H9 (cell line): Measurements from ENCODE around the gene TSPAN5. TPM values are rescaled to one million over a fixed set of nuclear protein-coding genes. Genes with fewer than 3 reads are reported as not detected.

Experiments
- DNase-seq: peaks from one replicate; pipeline ENCODE4 v3.0.0-alpha.2; 2017
- H2AFZ ChIP-seq: one replicate; pipeline ENCODE4 v1.6.1; 2013; ENCODE audit warnings: mild to moderate bottlenecking, low read length, control low read depth, moderate library complexity
- H2AK5ac ChIP-seq: 2 replicates; pipeline ENCODE4 v1.6.1; 2013; ENCODE audit warnings: low read length, control low read depth, mixed read lengths; ENCODE audit not compliant: insufficient read length
- H2BK120ac ChIP-seq: one replicate; pipeline ENCODE4 v1.6.1; 2013; ENCODE audit warnings: low read depth, mild to moderate bottlenecking, low read length, control low read depth, inconsistent platforms; ENCODE audit not compliant: poor library complexity, severe bottlenecking
- H2BK12ac ChIP-seq: 2 replicates; pipeline ENCODE4 v1.6.1; 2013; ENCODE audit warnings: low read length, control low read depth, mixed read lengths, low read depth; ENCODE audit not compliant: insufficient read length
- H2BK15ac ChIP-seq: 2 replicates; pipeline ENCODE4 v1.6.1; 2013; ENCODE audit warnings: low read depth, low read length, control low read depth
- H2BK20ac ChIP-seq: one replicate; pipeline ENCODE4 v1.6.1; 2013; ENCODE audit warnings: low read depth, mild to moderate bottlenecking, low read length, control low read depth, inconsistent platforms; ENCODE audit not compliant: poor library complexity, severe bottlenecking
- H2BK5ac ChIP-seq: 2 replicates; pipeline ENCODE4 v1.6.1; 2013; ENCODE audit warnings: low read length, control low read depth, mixed read lengths; ENCODE audit not compliant: insufficient read length
- H3K14ac ChIP-seq: 2 replicates; pipeline ENCODE4 v1.6.1; 2013; ENCODE audit warnings: low read length, control low read depth; ENCODE audit not compliant: insufficient read depth
- H3K18ac ChIP-seq: 2 replicates; pipeline ENCODE4 v1.6.1; 2013; ENCODE audit warnings: low read depth, mild to moderate bottlenecking, mixed read lengths, low read length, control low read depth; ENCODE audit not compliant: insufficient read length
- H3K23ac ChIP-seq: 2 replicates; pipeline ENCODE4 v1.6.1; 2013; ENCODE audit warnings: low read length, control low read depth, mixed read lengths, low read depth; ENCODE audit not compliant: insufficient read length
- H3K23me2 ChIP-seq: 2 replicates; pipeline ENCODE4 v1.6.1; 2013; ENCODE audit warnings: low read depth, mild to moderate bottlenecking, mixed read lengths, low read length, control low read depth; ENCODE audit not compliant: insufficient read length, poor library complexity, severe bottlenecking
- H3K27ac ChIP-seq: 2 replicates; pipeline ENCODE4 v1.5.1; 2013; ENCODE audit warnings: low read length, control low read depth, mixed read lengths, low read depth; ENCODE audit not compliant: insufficient read length
- H3K27me3 ChIP-seq: 2 replicates; pipeline ENCODE4 v1.6.1; 2013; ENCODE audit warnings: low read length, control low read depth, inconsistent platforms; ENCODE audit not compliant: insufficient read depth
- H3K4ac ChIP-seq: 2 replicates; pipeline ENCODE4 v1.6.1; 2013; ENCODE audit warnings: low read depth, mild to moderate bottlenecking, control low read depth, inconsistent platforms, low read length, moderate library complexity
- H3K4me1 ChIP-seq: 2 replicates; pipeline ENCODE4 v1.6.1; 2013; ENCODE audit warnings: low read length, control low read depth, inconsistent platforms; ENCODE audit not compliant: insufficient read depth
- H3K4me2 ChIP-seq: 2 replicates; pipeline ENCODE4 v1.6.1; 2013; ENCODE audit warnings: low read length, control low read depth, mixed read lengths; ENCODE audit not compliant: insufficient read length, insufficient read depth
- H3K56ac ChIP-seq: 2 replicates; pipeline ENCODE4 v1.6.1; 2013; ENCODE audit warnings: low read depth, mild to moderate bottlenecking, mixed read lengths, low read length, control low read depth; ENCODE audit not compliant: insufficient read length
- H3K79me1 ChIP-seq: 2 replicates; pipeline ENCODE4 v1.6.1; 2013; ENCODE audit warnings: low read depth, mild to moderate bottlenecking, moderate library complexity, low read length, control low read depth, inconsistent platforms; ENCODE audit not compliant: insufficient read depth, poor library complexity, severe bottlenecking
- H3K79me2 ChIP-seq: 2 replicates; pipeline ENCODE4 v1.6.1; 2013; ENCODE audit warnings: low read length, control low read depth, inconsistent platforms; ENCODE audit not compliant: insufficient read depth
- H3K9ac ChIP-seq: 2 replicates; pipeline ENCODE4 v1.6.1; 2013; ENCODE audit warnings: low read length, control low read depth, mixed read lengths; ENCODE audit not compliant: insufficient read length; ENCODE audit errors: extremely low read depth
- H3K9me3 ChIP-seq: one replicate; pipeline ENCODE4 v1.6.1; 2013; ENCODE audit warnings: low read depth, low read length, inconsistent platforms; ENCODE audit not compliant: control insufficient read depth
- H3T11ph ChIP-seq: one replicate; pipeline ENCODE4 v1.6.1; 2013; ENCODE audit warnings: mild to moderate bottlenecking, low read length, control low read depth, inconsistent platforms
- H4K20me1 ChIP-seq: one replicate; pipeline ENCODE4 v1.6.1; 2013; ENCODE audit not compliant: control insufficient read depth, insufficient read length, insufficient read depth
- H4K5ac ChIP-seq: 2 replicates; pipeline ENCODE4 v1.6.1; 2013; ENCODE audit warnings: low read depth, mild to moderate bottlenecking, mixed read lengths, low read length, control low read depth; ENCODE audit not compliant: insufficient read length
- H4K8ac ChIP-seq: replicated peaks from 2 replicates; pipeline ENCODE4 v1.6.1; 2013; ENCODE audit warnings: low read length, control low read depth, mixed read lengths, low read depth; ENCODE audit not compliant: insufficient read length
- H4K91ac ChIP-seq: 2 replicates; pipeline ENCODE4 v1.6.1; 2013; ENCODE audit warnings: low read depth, mild to moderate bottlenecking, moderate library complexity, mixed read lengths, low read length, control low read depth; ENCODE audit not compliant: insufficient read length
- H3K27ac Mint-ChIP-seq, 3 experiments: 2 replicates in 2 of 3; 3 replicates in 1 of 3; pipeline ENCODE4 v1.8.0; 2020 to 2021; ENCODE audit warnings: mixed read lengths in 3 of 3, mild to moderate bottlenecking in 1 of 3, moderate library complexity in 1 of 3
- H3K27me3 Mint-ChIP-seq: 2 replicates; pipeline ENCODE4 v1.8.0; 2021; ENCODE audit warnings: low read depth, mild to moderate bottlenecking, moderate library complexity, mixed read lengths
- H3K36me3 Mint-ChIP-seq, 3 experiments: 2 replicates in 2 of 3; 3 replicates in 1 of 3; pipeline ENCODE4 v1.8.0; 2020 to 2021; ENCODE audit warnings: low read depth in 3 of 3, mixed read lengths in 3 of 3; ENCODE audit not compliant: insufficient read depth in 1 of 3
- H3K4me1 Mint-ChIP-seq, 2 experiments: 2 replicates each; pipeline ENCODE4 v1.8.0; 2020; ENCODE audit warnings: mixed read lengths in 2 of 2
- H3K4me3 Mint-ChIP-seq, 2 experiments: 2 replicates in 1 of 2; 3 replicates in 1 of 2; pipeline ENCODE4 v1.8.0; 2020 to 2021; ENCODE audit warnings: mild to moderate bottlenecking in 2 of 2, mixed read lengths in 2 of 2, moderate library complexity in 1 of 2
- H3K9me3 Mint-ChIP-seq, 2 experiments: 2 replicates in 1 of 2; 3 replicates in 1 of 2; pipeline ENCODE4 v1.8.0; 2020; ENCODE audit warnings: mild to moderate bottlenecking in 2 of 2, mixed read lengths in 2 of 2, moderate library complexity in 1 of 2
- WGBS: extraction: QIAGEN DNeasy Blood & Tissue Kit; methylation state at CpG from one replicate; pipeline ENCODE4 v1.1.7; 2013; ENCODE audit warnings: missing lambda C conversion rate, low lambda C conversion rate, mixed read lengths; ENCODE audit not compliant: insufficient read length; ENCODE audit errors: extremely low coverage; 5-methylcytosine and 5-hydroxymethylcytosine counted together
- total RNA-seq: library from RNA; stranded (reverse); gene quantifications from 2 replicates; pipeline ENCODE4 v1.2.1, GENCODE V29; 2021
- TF ChIP-seq, protein P1 (sequence below): fragments of 200-600 bp; sonication (generic); conservative IDR thresholded peaks from 3 replicates; pipeline ENCODE4 v1.8.0; 2021; ENCODE audit warnings: antibody characterized with exemption, mild to moderate bottlenecking

Gene TSPAN5
- total RNA-seq, 1 experiment from 2014 or later: 7.0 TPM

DNA sequence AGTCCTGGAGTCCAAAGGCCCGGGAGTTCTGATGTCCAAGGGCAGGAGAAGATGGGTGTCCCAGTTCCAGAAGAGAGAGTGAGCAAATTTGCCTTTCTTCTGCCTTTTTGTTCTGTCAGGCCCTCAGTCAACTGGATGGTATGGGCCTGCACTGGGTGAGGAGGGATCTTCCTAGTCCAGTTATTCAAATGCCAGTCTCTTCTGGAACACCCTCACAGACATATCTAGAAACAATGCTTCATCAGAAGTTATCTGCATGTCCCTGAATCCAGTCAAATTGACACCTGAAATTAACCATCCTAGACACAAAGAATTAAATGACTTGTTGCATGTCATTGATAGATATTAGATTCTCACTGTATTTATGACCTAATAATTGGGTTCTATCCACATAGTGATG is 48.5 kb upstream of the TSPAN5 start:
- Histone ChIP-seq H2BK20ac (no peak overlapping the region), H3K27me3 (no peaks in the 10 kb centered on the region), H4K8ac (no peak overlapping the region), H4K20me1 (no peaks in the 10 kb centered on the region), H3K56ac (no peak overlapping the region), H4K91ac (no peak overlapping the region), H3K14ac (no peak overlapping the region), H4K5ac (no peak overlapping the region), H2BK5ac (no peak overlapping the region), H2BK12ac (no peak overlapping the region), H3K9me3 (no peaks in the 10 kb centered on the region), H3K4me2 (no peak overlapping the region), H2BK120ac (no peak overlapping the region), H3K9ac (no peak overlapping the region), H2AK5ac (no peak overlapping the region), H3K4ac (no peak overlapping the region), H3K79me1 (no peaks in the 10 kb centered on the region), H3T11ph (no peak overlapping the region), H2AFZ (no peak overlapping the region), H3K23me2 (no peaks in the 10 kb centered on the region), H3K4me1 (no peaks in the 10 kb centered on the region), H3K79me2 (no peaks in the 10 kb centered on the region), H3K27ac (no peak overlapping the region), H3K23ac (no peak overlapping the region), H2BK15ac (no peak overlapping the region), H3K18ac (no peak overlapping the region)
- WGBS: no CpG with 5 or more reads among the region's 1 CpG
- TF ChIP-seq, protein P1, sequence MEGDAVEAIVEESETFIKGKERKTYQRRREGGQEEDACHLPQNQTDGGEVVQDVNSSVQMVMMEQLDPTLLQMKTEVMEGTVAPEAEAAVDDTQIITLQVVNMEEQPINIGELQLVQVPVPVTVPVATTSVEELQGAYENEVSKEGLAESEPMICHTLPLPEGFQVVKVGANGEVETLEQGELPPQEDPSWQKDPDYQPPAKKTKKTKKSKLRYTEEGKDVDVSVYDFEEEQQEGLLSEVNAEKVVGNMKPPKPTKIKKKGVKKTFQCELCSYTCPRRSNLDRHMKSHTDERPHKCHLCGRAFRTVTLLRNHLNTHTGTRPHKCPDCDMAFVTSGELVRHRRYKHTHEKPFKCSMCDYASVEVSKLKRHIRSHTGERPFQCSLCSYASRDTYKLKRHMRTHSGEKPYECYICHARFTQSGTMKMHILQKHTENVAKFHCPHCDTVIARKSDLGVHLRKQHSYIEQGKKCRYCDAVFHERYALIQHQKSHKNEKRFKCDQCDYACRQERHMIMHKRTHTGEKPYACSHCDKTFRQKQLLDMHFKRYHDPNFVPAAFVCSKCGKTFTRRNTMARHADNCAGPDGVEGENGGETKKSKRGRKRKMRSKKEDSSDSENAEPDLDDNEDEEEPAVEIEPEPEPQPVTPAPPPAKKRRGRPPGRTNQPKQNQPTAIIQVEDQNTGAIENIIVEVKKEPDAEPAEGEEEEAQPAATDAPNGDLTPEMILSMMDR: no peak
- Mint-ChIP-seq H3K9me3 (peaks cover 28 to 32% of the 10 kb centered on the region in 2 experiments), H3K27ac (no peak overlapping the region), H3K4me1 (no peaks in the 10 kb centered on the region), H3K27me3 (no peaks in the 10 kb centered on the region; the same call in 1 of the 2 replicates), H3K4me3 (no peak overlapping the region), H3K36me3 (peaks cover 5 to 32% (median 19%) of the 10 kb centered on the region in 3 experiments)
- no peak for DNase-seq
